Measurements from ENCODE around the gene PDE6H. TPM values are rescaled to one million over a fixed set of nuclear protein-coding genes. Genes with fewer than 3 reads are reported as not detected.

The PDE6H gene
- polyA plus RNA-seq, 1 donor (not counting 4 experiments of a cell fraction or from before 2014, with no cell fraction given) = not detected

GRCh38 chr12:14946162-14946561 lies 26.7 kb upstream of the PDE6H start:
- FAIRE-seq (no peak), DNase-seq (ENCODE audit: low read depth, low spot score) (no peak)
- Histone ChIP-seq H3K9me3 (ENCODE audit: control insufficient read depth, low read depth, low read length) (no peaks in the 10 kb centered on the region), H3K9me1 (ENCODE audit: control insufficient read depth, extremely low read depth, insufficient read depth, low read length) (no peaks in the 10 kb centered on the region), H3K4me1 (ENCODE audit: control insufficient read depth, extremely low read depth, insufficient read depth, low read length) (peaks cover 13% of the 10 kb centered on the region), H3K9ac (ENCODE audit: control insufficient read depth, extremely low read depth, insufficient read depth, low read length) (no peak overlapping the region), H4K20me1 (ENCODE audit: control insufficient read depth, extremely low read depth, insufficient read depth, low read length) (no peaks in the 10 kb centered on the region), H3K79me2 (ENCODE audit: control insufficient read depth, insufficient read depth, low read length) (no peaks in the 10 kb centered on the region), H3K27me3 (ENCODE audit: control insufficient read depth, extremely low read depth, insufficient read depth, low read length) (no peaks in the 10 kb centered on the region), H3K4me2 (ENCODE audit: control insufficient read depth, extremely low read depth, insufficient read depth, low read depth, low read length) (no peak overlapping the region), H3K36me3 (ENCODE audit: control insufficient read depth in 2 of 2, extremely low read depth in 1 of 2, insufficient read depth in 2 of 2, low read length in 2 of 2) (peaks cover 5 to 7% of the 10 kb centered on the region in 2 experiments), H2AFZ (ENCODE audit: control insufficient read depth, low read length) (no peak overlapping the region), H3K27ac (ENCODE audit: control insufficient read depth, insufficient read depth, low read length) (no peak overlapping the region), H3K4me3 (ENCODE audit: control insufficient read depth in 2 of 3, extremely low read depth in 1 of 3, insufficient read depth in 2 of 3, low read depth in 1 of 3, low read length in 3 of 3) (no peak overlapping the region)
- no peak for TF ChIP-seq EZH2 (IDR thresholded peaks at IDR 0.05; ENCODE audit: low read length)
- TF ChIP-seq, protein P1, sequence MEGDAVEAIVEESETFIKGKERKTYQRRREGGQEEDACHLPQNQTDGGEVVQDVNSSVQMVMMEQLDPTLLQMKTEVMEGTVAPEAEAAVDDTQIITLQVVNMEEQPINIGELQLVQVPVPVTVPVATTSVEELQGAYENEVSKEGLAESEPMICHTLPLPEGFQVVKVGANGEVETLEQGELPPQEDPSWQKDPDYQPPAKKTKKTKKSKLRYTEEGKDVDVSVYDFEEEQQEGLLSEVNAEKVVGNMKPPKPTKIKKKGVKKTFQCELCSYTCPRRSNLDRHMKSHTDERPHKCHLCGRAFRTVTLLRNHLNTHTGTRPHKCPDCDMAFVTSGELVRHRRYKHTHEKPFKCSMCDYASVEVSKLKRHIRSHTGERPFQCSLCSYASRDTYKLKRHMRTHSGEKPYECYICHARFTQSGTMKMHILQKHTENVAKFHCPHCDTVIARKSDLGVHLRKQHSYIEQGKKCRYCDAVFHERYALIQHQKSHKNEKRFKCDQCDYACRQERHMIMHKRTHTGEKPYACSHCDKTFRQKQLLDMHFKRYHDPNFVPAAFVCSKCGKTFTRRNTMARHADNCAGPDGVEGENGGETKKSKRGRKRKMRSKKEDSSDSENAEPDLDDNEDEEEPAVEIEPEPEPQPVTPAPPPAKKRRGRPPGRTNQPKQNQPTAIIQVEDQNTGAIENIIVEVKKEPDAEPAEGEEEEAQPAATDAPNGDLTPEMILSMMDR (optimal IDR thresholded peaks at IDR 0.05 in 1 of 3, IDR thresholded peaks at IDR 0.05 in 1 of 3, conservative IDR thresholded peaks at IDR 0.05 in 1 of 3; ENCODE audit: extremely low read depth in 1 of 3, insufficient read depth in 2 of 3, low read length in 3 of 3) = no peak
- dilution Hi-C loops (cut with MboI; ENCODE audit: extremely low pct_ligation_motif_present, low sequenced_read_pairs) = no loop called here

- Histone ChIP-seq H3K9ac (ENCODE audit: control insufficient read depth, extremely low read depth, insufficient read depth, low read length) (no peak overlapping the region), H4K20me1 (ENCODE audit: control insufficient read depth, extremely low read depth, insufficient read depth, low read length) (no peaks in the 10 kb centered on the region), H3K36me3 (ENCODE audit: control insufficient read depth in 2 of 2, extremely low read depth in 1 of 2, insufficient read depth in 2 of 2, low read length in 2 of 2) (peaks cover 5 to 7% of the 10 kb centered on the region in 2 experiments), H3K27me3 (ENCODE audit: control insufficient read depth, extremely low read depth, insufficient read depth, low read length) (no peaks in the 10 kb centered on the region), H3K9me3 (ENCODE audit: control insufficient read depth, low read depth, low read length) (no peaks in the 10 kb centered on the region), H3K4me3 (ENCODE audit: control insufficient read depth in 2 of 3, extremely low read depth in 1 of 3, insufficient read depth in 2 of 3, low read depth in 1 of 3, low read length in 3 of 3) (no peak overlapping the region), H3K27ac (ENCODE audit: control insufficient read depth, insufficient read depth, low read length) (no peak overlapping the region), H3K79me2 (ENCODE audit: control insufficient read depth, insufficient read depth, low read length) (no peaks in the 10 kb centered on the region), H3K4me1 (ENCODE audit: control insufficient read depth, extremely low read depth, insufficient read depth, low read length) (peaks cover 20% of the 10 kb centered on the region), H3K9me1 (ENCODE audit: control insufficient read depth, extremely low read depth, insufficient read depth, low read length) (no peaks in the 10 kb centered on the region), H2AFZ (ENCODE audit: control insufficient read depth, low read length) (no peak overlapping the region), H3K4me2 (ENCODE audit: control insufficient read depth, extremely low read depth, insufficient read depth, low read depth, low read length) (no peak overlapping the region)
- dilution Hi-C loops (cut with MboI; ENCODE audit: extremely low pct_ligation_motif_present, low sequenced_read_pairs) = no loop called here
- no peak for FAIRE-seq
- TF ChIP-seq EZH2 (IDR thresholded peaks at IDR 0.05; ENCODE audit: low read length) = no peak
- TF ChIP-seq, protein P1 (optimal IDR thresholded peaks at IDR 0.05 in 1 of 3, IDR thresholded peaks at IDR 0.05 in 1 of 3, conservative IDR thresholded peaks at IDR 0.05 in 1 of 3; ENCODE audit: extremely low read depth in 1 of 3, insufficient read depth in 2 of 3, low read length in 3 of 3) = no peak
- DNase-seq (ENCODE audit: low read depth, low spot score) = no peak
Measured at GRCh38 chr12:14946861-14947260, 26.0 kb upstream of the PDE6H start.

Data from keratinocyte (primary cell).